Ishikawa (cell line): Measurements from ENCODE around the gene CD180.

Experiments
- EGR1 ChIP-seq: IDR thresholded peaks from 2 replicates; pipeline ENCODE4 v1.6.1; 2012
- EP300 ChIP-seq: IDR thresholded peaks from 2 replicates; pipeline ENCODE4 v1.6.1; 2012; ENCODE audit warnings: borderline replicate concordance
- TAF1 ChIP-seq: IDR thresholded peaks from 2 replicates; pipeline ENCODE4 v1.6.1; 2012; ENCODE audit warnings: low read depth, mild to moderate bottlenecking
- TF ChIP-seq, protein P1 (sequence below): IDR thresholded peaks from 2 replicates; pipeline ENCODE4 v1.6.1; 2012
- TF ChIP-seq, protein P2 (sequence below): IDR thresholded peaks from 2 replicates; pipeline ENCODE4 v1.6.1; 2012

DNA sequence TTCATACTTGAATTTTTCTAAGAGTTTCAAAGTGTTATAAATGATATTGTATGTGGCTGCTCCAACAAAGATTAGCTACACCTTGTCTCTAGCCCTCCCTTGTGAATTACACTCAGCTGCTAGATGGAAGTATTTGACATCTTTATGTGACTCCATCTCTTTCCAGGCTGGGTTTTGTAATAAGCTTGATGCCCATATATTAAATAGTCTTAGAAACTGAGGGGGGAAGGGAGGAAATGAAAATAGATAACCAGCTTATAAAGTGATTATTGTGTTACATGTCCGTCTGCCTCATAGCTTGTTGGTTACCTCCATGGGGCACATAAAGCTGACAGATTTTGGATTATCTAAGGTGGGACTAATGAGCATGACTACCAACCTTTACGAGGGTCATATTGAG is 63.4 kb downstream of the CD180 start:
- TF ChIP-seq, protein P1, sequence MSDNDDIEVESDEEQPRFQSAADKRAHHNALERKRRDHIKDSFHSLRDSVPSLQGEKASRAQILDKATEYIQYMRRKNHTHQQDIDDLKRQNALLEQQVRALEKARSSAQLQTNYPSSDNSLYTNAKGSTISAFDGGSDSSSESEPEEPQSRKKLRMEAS = no peak
- TF ChIP-seq, protein P2, sequence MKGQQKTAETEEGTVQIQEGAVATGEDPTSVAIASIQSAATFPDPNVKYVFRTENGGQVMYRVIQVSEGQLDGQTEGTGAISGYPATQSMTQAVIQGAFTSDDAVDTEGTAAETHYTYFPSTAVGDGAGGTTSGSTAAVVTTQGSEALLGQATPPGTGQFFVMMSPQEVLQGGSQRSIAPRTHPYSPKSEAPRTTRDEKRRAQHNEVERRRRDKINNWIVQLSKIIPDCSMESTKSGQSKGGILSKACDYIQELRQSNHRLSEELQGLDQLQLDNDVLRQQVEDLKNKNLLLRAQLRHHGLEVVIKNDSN = no peak
- TF ChIP-seq TAF1 (no peak), EP300 (no peak), EGR1 (no peak)
